ENCODE results near the gene AGTPBP1.

The AGTPBP1 gene

DNA sequence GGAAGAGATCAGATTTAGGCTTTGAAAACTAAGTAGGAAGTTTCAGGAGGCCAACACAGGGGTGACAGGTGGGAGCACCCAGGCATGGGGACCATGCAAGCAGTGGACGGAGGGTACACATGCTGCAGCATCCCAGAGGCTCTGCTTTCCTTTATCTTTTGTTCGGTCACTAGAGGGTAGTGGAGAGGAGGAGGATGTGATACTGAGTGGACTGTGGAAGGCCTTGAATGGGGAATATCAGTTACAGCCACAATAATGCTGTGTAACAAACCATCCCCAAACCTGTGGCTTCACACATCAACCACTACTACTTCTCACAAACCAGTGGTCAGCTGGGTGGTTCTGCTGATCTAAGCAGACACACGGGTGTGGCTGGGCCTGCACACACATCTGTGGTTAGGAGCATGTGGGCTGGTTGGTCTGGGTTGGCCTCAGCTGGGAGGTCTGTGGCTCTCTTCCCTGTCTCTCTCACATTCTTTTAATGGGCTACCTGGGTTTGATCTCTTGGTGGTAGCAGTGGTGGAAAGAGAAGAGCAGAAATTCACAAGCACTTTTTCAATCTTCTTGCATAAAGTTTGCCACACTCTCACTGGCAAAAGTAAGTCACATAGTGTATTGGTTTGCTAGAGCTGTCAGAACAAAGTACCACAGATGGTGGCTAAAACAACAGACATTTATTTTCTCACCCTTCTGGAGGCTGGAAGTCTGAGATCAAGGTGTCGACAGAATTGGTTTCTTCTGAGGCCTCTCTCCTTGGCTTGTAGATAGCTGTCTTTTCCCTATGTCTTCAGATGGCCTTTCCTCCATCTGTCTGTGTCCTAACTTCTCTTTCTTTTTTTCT is 238.7 kb downstream of the AGTPBP1 start:
- H2AFZ ChIP-seq: no peak overlapping the region
- no peaks in the 10 kb centered on the region for H3K27me3 ChIP-seq (ENCODE audit: control insufficient read depth, insufficient read depth, low read length)
- H3K9ac ChIP-seq: no peak overlapping the region
- H3K79me2 ChIP-seq: no peaks in the 10 kb centered on the region
- TF ChIP-seq, protein P1, sequence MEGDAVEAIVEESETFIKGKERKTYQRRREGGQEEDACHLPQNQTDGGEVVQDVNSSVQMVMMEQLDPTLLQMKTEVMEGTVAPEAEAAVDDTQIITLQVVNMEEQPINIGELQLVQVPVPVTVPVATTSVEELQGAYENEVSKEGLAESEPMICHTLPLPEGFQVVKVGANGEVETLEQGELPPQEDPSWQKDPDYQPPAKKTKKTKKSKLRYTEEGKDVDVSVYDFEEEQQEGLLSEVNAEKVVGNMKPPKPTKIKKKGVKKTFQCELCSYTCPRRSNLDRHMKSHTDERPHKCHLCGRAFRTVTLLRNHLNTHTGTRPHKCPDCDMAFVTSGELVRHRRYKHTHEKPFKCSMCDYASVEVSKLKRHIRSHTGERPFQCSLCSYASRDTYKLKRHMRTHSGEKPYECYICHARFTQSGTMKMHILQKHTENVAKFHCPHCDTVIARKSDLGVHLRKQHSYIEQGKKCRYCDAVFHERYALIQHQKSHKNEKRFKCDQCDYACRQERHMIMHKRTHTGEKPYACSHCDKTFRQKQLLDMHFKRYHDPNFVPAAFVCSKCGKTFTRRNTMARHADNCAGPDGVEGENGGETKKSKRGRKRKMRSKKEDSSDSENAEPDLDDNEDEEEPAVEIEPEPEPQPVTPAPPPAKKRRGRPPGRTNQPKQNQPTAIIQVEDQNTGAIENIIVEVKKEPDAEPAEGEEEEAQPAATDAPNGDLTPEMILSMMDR (IDR thresholded peaks at IDR 0.05): no peak
- no peaks in the 10 kb centered on the region for H3K36me3 ChIP-seq (ENCODE audit: control insufficient read depth, insufficient read depth, low read length)
- no peak overlapping the region for H3K4me3 ChIP-seq (ENCODE audit: low read depth, low read length)
- no peak overlapping the region for H3K27ac ChIP-seq
- H3K4me1 ChIP-seq: no peaks in the 10 kb centered on the region
- no peaks in the 10 kb centered on the region for H3K9me3 ChIP-seq (ENCODE audit: control insufficient read depth, low read length)
- no peak overlapping the region for H3K4me2 ChIP-seq (ENCODE audit: low read length)

DNA sequence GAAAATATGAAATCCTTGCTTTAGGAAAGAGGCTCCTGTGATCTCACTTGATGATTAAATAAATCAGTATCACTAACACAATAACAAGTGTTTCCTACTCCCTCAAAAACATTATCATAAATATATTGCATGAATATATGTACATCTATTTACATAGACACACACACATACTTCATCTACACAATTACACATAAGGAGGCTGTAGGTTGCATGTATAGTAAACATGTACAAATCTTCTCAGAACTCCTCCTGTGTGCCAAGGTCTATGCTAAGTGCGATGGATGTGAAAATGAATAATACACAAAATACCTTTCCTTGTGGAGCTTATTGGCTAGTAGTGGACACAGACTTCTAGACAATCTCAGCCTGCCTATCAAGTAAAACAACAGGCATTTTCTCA is 239.9 kb downstream of the AGTPBP1 start:
- no peaks in the 10 kb centered on the region for H3K27me3 ChIP-seq (ENCODE audit: control insufficient read depth, insufficient read depth, low read length)
- H3K4me1 ChIP-seq: no peaks in the 10 kb centered on the region
- no peaks in the 10 kb centered on the region for H3K36me3 ChIP-seq (ENCODE audit: control insufficient read depth, insufficient read depth, low read length)
- TF ChIP-seq, protein P1 (IDR thresholded peaks at IDR 0.05): no peak
- no peaks in the 10 kb centered on the region for H3K79me2 ChIP-seq
- no peak overlapping the region for H3K27ac ChIP-seq
- H3K9me3 ChIP-seq (ENCODE audit: control insufficient read depth, low read length): no peaks in the 10 kb centered on the region
- H3K4me3 ChIP-seq (ENCODE audit: low read depth, low read length): no peak overlapping the region
- H2AFZ ChIP-seq: no peak overlapping the region
- no peak overlapping the region for H3K4me2 ChIP-seq (ENCODE audit: low read length)
- no peak overlapping the region for H3K9ac ChIP-seq

DNA sequence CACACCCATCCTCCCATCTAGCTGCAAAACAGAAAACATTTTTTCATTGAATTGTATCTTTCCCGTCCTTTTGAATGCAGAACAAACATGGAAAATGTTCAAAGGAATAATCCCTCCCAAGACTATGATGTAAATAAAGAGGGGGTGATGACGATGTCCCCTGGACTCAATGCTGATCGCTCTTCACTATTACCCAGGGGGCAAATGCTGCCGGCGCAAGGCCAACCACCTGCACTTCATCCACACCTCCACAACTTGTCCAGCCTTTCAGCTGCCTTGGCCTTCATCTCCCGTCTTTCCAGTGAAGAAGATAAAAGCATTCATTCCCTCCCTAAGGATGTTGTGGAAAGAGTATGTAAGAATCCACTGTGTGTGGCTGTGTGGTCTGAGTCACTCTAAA is 240.3 kb downstream of the AGTPBP1 start:
- Histone ChIP-seq H3K79me2 (no peaks in the 10 kb centered on the region), H3K27me3 (ENCODE audit: control insufficient read depth, insufficient read depth, low read length) (no peaks in the 10 kb centered on the region), H2AFZ (no peak overlapping the region), H3K27ac (no peak overlapping the region), H3K9me3 (ENCODE audit: control insufficient read depth, low read length) (no peaks in the 10 kb centered on the region), H3K9ac (no peak overlapping the region), H3K4me3 (ENCODE audit: low read depth, low read length) (no peak overlapping the region), H3K4me2 (ENCODE audit: low read length) (no peak overlapping the region), H3K4me1 (no peaks in the 10 kb centered on the region), H3K36me3 (ENCODE audit: control insufficient read depth, insufficient read depth, low read length) (no peaks in the 10 kb centered on the region)
- TF ChIP-seq, protein P1 (IDR thresholded peaks at IDR 0.05): no peak
